ENCODE data around the gene CMC4. TPM values are rescaled to one million over a fixed set of nuclear protein-coding genes. Genes with fewer than 3 reads are reported as not detected.

Gene CMC4, protein sequence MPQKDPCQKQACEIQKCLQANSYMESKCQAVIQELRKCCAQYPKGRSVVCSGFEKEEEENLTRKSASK
- 1 to 10 TPM; 5.2 to 8.3 TPM for total RNA-seq
- polyA plus RNA-seq (2013, experiment 1 of 2), result 9.8 TPM
- polyA plus RNA-seq (2013, experiment 2 of 2), result 7.1 TPM
- long read RNA-seq, experiment 1, transcript CMC4-202 (3 exons, 1,107 nt), result major isoform, 16 of 17 reads
- long read RNA-seq, experiment 1, partial matches to known transcripts, result 0 of 17 reads
- long read RNA-seq, experiment 1, other reads (novel, unspliced or antisense), result 1 of 17 reads
- long read RNA-seq, experiment 2, transcript CMC4-202 (3 exons, 1,107 nt), result major isoform, 24 of 25 reads
- long read RNA-seq, experiment 2, partial matches to known transcripts, result 0 of 25 reads
- long read RNA-seq, experiment 2, other reads (novel, unspliced or antisense), result 1 of 25 reads
- long read RNA-seq, experiment 3, transcript CMC4-202 (3 exons, 1,107 nt), result major isoform, 5 of 6 reads
- long read RNA-seq, experiment 3, partial matches to known transcripts, result 0 of 6 reads
- long read RNA-seq, experiment 3, other reads (novel, unspliced or antisense), result 1 of 6 reads
- long read RNA-seq, experiment 4, transcript CMC4-202 (3 exons, 1,107 nt), result major isoform, 7 of 7 reads
- long read RNA-seq, experiment 4, partial matches to known transcripts, result 0 of 7 reads
- long read RNA-seq, experiment 4, other reads (novel, unspliced or antisense), result 0 of 7 reads

DNA sequence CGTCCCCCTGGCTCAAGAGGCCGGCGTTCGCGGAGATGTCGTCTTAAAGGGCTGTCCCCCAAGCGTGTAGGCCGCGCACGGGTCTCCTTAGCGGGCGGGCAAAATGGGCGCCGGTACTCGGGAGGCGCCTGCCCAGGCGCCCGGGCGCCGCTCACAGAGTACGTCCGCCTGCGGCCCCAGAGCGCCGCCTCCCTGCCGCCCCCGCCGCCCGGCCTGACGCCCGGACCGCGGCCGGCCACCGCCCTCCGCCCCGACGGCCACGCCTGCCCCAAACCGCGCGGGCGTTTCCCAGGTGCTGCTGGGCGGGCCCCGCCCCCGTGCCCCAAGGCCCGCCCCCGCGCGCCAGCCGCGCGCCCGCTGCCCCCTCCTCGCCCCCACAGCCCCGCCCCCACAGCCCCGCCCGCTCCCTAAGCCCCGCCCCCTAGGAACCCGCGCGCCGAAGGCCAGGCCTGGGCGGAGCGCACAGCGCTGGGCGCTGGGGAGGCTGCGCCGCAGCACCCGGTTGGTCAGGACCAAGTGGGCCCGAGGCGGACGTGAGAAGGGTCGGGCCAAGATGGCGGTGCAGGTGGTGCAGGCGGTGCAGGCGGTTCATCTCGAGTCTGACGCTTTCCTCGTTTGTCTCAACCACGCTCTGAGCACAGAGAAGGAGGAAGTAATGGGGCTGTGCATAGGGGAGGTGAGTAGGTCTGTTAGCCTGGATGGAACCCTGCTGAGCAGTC, at the start of gene CMC4, which contains the start of the genes BRCC3 and MTCP1:
TSS of gene CMC4 (minus strand) at position 162 of the 719 bp plus-strand sequence. CDS start 7,113 bp downstream, outside the sequence.
TSS of gene BRCC3 (plus strand) at position 534 of the 719 bp plus-strand sequence. CDS start at position 554, 20 bp downstream.
TSS of gene MTCP1 (minus strand) at position 162 of the 719 bp plus-strand sequence. CDS start 5,126 bp downstream, outside the sequence.
- H3K4me3 ChIP-seq (ENCODE audit: low read length), result peak within 1 kb of the TSS; percentile 90
- H3K27me3 ChIP-seq (ENCODE audit: control insufficient read depth, insufficient read depth, low read length, poor library complexity, severe bottlenecking), result no peaks in the 10 kb centered on the region
- no peaks in the 10 kb centered on the region for H3K4me1 ChIP-seq (ENCODE audit: control insufficient read depth, insufficient read depth, low read length)
- peak within 1 kb of the TSS; percentile 68 for H3K27ac ChIP-seq (ENCODE audit: low read depth, low read length)
- 0% methylated on average over 51 of the region's 81 CpGs; no CpG with 5 or more reads in 1 of the 2 experiments for WGBS, 2 experiments (ENCODE audit: insufficient coverage in 1 of 2, insufficient read length in 1 of 2)
- Mint-ChIP-seq H3K27ac (peak within 1 kb of the TSS; percentile 95), H3K27me3 (ENCODE audit: insufficient read depth) (no peaks in the 10 kb centered on the region), H3K36me3 (ENCODE audit: low read depth) (peaks cover 21% of the 10 kb centered on the region), H3K4me3 (peak within 1 kb of the TSS; percentile 90), H3K9me3 (peaks cover 70% of the 10 kb centered on the region), H3K4me1 (peaks cover 2% of the 10 kb centered on the region)
- TF ChIP-seq, protein P1, sequence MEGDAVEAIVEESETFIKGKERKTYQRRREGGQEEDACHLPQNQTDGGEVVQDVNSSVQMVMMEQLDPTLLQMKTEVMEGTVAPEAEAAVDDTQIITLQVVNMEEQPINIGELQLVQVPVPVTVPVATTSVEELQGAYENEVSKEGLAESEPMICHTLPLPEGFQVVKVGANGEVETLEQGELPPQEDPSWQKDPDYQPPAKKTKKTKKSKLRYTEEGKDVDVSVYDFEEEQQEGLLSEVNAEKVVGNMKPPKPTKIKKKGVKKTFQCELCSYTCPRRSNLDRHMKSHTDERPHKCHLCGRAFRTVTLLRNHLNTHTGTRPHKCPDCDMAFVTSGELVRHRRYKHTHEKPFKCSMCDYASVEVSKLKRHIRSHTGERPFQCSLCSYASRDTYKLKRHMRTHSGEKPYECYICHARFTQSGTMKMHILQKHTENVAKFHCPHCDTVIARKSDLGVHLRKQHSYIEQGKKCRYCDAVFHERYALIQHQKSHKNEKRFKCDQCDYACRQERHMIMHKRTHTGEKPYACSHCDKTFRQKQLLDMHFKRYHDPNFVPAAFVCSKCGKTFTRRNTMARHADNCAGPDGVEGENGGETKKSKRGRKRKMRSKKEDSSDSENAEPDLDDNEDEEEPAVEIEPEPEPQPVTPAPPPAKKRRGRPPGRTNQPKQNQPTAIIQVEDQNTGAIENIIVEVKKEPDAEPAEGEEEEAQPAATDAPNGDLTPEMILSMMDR (conservative IDR thresholded peaks at IDR 0.05), result no peak
- no peaks in the 10 kb centered on the region for H3K9me3 ChIP-seq (ENCODE audit: control insufficient read depth, low read length)
- peak; percentile 92 for DNase-seq
- H3K9ac ChIP-seq (ENCODE audit: extremely low read depth, low read length, poor library complexity, severe bottlenecking), result peak within 1 kb of the TSS; percentile 66
- peaks cover 22% of the 10 kb centered on the region for H3K36me3 ChIP-seq (ENCODE audit: control insufficient read depth, insufficient read depth, low read length)

DNA sequence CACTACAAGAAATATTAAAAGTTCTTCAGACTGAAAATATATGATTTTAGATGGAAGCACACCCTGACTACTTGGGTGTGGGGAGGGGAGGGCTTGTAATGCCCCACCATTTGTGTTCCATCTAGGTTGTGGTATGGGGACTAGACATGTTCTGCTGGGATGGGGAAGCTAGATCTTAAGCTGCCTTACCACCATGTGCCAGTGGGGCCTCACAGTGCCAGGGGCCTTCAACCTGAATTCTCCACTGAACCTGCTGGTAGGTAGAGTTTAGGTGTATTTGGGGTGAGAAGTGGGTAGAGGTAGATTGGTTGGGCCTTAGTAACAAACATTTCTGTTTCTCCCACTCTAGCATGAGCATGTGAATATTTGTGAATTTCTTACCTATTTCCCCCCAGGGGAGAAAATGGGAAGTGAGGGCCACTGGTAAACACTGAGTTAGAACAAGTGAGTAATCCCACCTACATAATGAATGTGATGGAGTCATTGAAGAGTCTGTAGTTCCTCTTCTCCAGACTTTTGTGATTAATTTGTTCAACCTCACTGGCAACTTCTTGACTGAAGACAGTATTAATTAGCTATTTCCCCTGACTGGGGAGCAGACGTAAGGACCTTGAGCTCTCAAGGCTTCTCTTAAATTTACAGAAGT, 44.4 kb upstream of the CMC4 start:
- TF ChIP-seq, protein P1 (conservative IDR thresholded peaks at IDR 0.05), result no peak
- no peak for DNase-seq
- no peaks in the 10 kb centered on the region for H3K4me1 ChIP-seq (ENCODE audit: control insufficient read depth, insufficient read depth, low read length)
- peaks cover 40% of the 10 kb centered on the region for H3K36me3 Mint-ChIP-seq (ENCODE audit: low read depth)
- H3K4me3 ChIP-seq (ENCODE audit: low read length), result no peak overlapping the region
- no peaks in the 10 kb centered on the region for H3K27me3 Mint-ChIP-seq (ENCODE audit: insufficient read depth)
- H3K27ac Mint-ChIP-seq, result no peak overlapping the region
- WGBS, 2 experiments (ENCODE audit: insufficient coverage in 1 of 2, insufficient read length in 1 of 2), result 80 to 93% methylated on average over 1 of the region's 1 CpG
- no peak overlapping the region for H3K4me3 Mint-ChIP-seq
- H3K4me1 Mint-ChIP-seq, result no peaks in the 10 kb centered on the region
- H3K9ac ChIP-seq (ENCODE audit: extremely low read depth, low read length, poor library complexity, severe bottlenecking), result no peak overlapping the region
- H3K9me3 ChIP-seq (ENCODE audit: control insufficient read depth, low read length), result peaks cover 8% of the 10 kb centered on the region
- no peaks in the 10 kb centered on the region for H3K27me3 ChIP-seq (ENCODE audit: control insufficient read depth, insufficient read depth, low read length, poor library complexity, severe bottlenecking)
- H3K36me3 ChIP-seq (ENCODE audit: control insufficient read depth, insufficient read depth, low read length), result peaks cover 16% of the 10 kb centered on the region
- peaks cover 65% of the 10 kb centered on the region for H3K9me3 Mint-ChIP-seq
- no peak overlapping the region for H3K27ac ChIP-seq (ENCODE audit: low read depth, low read length)

DNA sequence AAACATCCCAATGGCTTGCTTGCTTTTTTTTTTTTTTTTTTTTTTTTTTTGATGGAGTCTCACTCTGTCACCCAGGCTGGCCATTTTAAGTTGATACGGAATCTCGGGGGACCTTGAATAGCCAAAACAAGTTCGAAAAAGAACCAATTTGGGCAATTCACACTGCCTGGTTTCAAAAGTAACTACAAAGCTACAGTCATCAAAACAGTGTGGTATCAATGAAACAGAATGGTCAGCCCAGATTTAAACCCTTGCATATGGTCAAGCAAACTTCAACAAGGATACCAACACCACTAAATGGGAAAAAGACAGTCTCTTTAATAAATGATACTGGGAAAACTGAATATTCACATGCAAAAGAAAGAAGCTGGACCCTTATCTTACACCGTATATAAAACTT, 42.2 kb upstream of the CMC4 start:
- Mint-ChIP-seq H3K36me3 (ENCODE audit: low read depth) (peaks cover 34% of the 10 kb centered on the region), H3K27me3 (ENCODE audit: insufficient read depth) (no peaks in the 10 kb centered on the region), H3K4me1 (no peaks in the 10 kb centered on the region), H3K4me3 (no peak overlapping the region), H3K27ac (no peak overlapping the region), H3K9me3 (peaks cover 65% of the 10 kb centered on the region)
- TF ChIP-seq, protein P1 (conservative IDR thresholded peaks at IDR 0.05), result no peak
- no peak for DNase-seq
- Histone ChIP-seq H3K9ac (ENCODE audit: extremely low read depth, low read length, poor library complexity, severe bottlenecking) (no peak overlapping the region), H3K27me3 (ENCODE audit: control insufficient read depth, insufficient read depth, low read length, poor library complexity, severe bottlenecking) (no peaks in the 10 kb centered on the region), H3K4me1 (ENCODE audit: control insufficient read depth, insufficient read depth, low read length) (no peaks in the 10 kb centered on the region), H3K4me3 (ENCODE audit: low read length) (no peak overlapping the region), H3K9me3 (ENCODE audit: control insufficient read depth, low read length) (peaks cover 8% of the 10 kb centered on the region), H3K36me3 (ENCODE audit: control insufficient read depth, insufficient read depth, low read length) (peaks cover 17% of the 10 kb centered on the region), H3K27ac (ENCODE audit: low read depth, low read length) (no peak overlapping the region)
- WGBS, 2 experiments (ENCODE audit: insufficient coverage in 1 of 2, insufficient read length in 1 of 2), result 96 to 97% methylated on average over 4 of the region's 4 CpGs
